ENCODE measurements around the gene PPP1CA. TPM values are rescaled to one million over a fixed set of nuclear protein-coding genes. Genes with fewer than 3 reads are reported as not detected.

PPP1CA gene
- total RNA-seq, 4 donors from 2014 or later, result 164 to 216 (median 191) TPM

- H3K4me3 ChIP-seq (replicated peaks in 1 of 3), result no peak overlapping the region
- H3K36me3 ChIP-seq, result peaks cover 1 to 4% of the 10 kb centered on the region in 2 donors
- H3K9me3 ChIP-seq, result no peaks in the 10 kb centered on the region
- peaks cover 6 to 19% of the 10 kb centered on the region in 2 donors for H3K4me1 ChIP-seq
- TF ChIP-seq POLR2A (IDR thresholded peaks at IDR 0.05), result no peak
- TF ChIP-seq, protein P1, sequence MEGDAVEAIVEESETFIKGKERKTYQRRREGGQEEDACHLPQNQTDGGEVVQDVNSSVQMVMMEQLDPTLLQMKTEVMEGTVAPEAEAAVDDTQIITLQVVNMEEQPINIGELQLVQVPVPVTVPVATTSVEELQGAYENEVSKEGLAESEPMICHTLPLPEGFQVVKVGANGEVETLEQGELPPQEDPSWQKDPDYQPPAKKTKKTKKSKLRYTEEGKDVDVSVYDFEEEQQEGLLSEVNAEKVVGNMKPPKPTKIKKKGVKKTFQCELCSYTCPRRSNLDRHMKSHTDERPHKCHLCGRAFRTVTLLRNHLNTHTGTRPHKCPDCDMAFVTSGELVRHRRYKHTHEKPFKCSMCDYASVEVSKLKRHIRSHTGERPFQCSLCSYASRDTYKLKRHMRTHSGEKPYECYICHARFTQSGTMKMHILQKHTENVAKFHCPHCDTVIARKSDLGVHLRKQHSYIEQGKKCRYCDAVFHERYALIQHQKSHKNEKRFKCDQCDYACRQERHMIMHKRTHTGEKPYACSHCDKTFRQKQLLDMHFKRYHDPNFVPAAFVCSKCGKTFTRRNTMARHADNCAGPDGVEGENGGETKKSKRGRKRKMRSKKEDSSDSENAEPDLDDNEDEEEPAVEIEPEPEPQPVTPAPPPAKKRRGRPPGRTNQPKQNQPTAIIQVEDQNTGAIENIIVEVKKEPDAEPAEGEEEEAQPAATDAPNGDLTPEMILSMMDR (IDR thresholded peaks at IDR 0.05), result no peak
- intact Hi-C loops (cut with DNase I), result no loop called here
- no peak overlapping the region for H3K27ac ChIP-seq
- WGBS, 2 donors, result 79% methylated on average over 5 of the region's 5 CpGs
- no peak for DNase-seq
- no peaks in the 10 kb centered on the region for H3K27me3 ChIP-seq
Observed at GRCh38 chr11:67445515-67445914, 43.9 kb upstream of the PPP1CA start.

DNA sequence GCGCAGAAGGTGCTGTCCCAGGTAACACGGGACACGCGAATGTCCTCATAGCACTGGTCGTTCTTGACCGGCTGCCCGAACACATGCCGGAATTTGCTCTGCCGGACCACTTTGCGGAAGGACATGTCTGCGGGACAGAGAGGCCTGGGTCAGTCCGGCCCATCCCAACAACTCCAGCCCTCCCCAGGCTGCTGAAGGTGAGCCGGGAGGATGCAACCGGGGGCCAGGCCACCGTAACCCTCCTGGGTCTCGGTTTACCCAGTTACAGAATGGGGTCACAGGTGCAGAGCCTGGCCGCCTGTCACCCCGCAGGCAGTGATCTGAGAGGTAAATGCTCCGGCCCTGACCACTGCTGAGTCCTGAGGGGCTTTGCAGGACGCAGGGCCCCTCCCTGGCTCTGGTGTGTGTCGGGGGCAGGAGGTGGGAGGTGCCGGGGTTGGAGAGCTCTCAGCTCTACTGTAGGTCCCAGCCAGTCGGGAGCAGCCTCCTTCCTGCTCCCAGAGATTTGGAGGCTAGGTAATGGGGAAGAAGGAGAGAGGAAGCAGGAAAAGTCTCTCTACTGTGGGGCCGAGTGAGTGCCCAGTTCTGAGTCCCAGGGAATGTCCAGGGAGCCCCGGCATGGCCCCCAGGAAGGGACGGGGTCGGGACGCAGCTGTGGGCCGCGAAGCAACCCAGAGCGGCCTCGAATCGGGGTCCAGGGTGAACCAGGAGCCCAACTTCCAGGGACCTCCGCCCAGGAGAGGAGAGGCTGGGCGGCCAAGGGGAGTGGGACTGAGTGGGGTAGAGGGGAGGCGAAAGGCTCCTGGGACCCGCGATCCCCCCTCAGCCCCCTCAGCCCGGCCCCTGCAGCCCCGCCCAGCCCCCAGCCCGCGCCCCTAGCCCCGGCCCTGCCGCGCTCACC, 41.1 kb upstream of the PPP1CA start:
- no peaks in the 10 kb centered on the region for H3K9me3 ChIP-seq
- peak overlapping the region; percentile 32 to 97 (median 87) for H3K4me3 ChIP-seq (replicated peaks in 1 of 3)
- 38% methylated on average over 24 to 29 of the region's 45 CpGs for WGBS, 2 donors
- no peaks in the 10 kb centered on the region for H3K27me3 ChIP-seq
- intact Hi-C loops (cut with DNase I), result no loop called here
- no peak for TF ChIP-seq POLR2A (IDR thresholded peaks at IDR 0.05)
- TF ChIP-seq, protein P1 (IDR thresholded peaks at IDR 0.05), result no peak
- peaks cover 10 to 37% of the 10 kb centered on the region in 2 donors for H3K4me1 ChIP-seq
- no peak for DNase-seq
- peaks cover 4 to 11% of the 10 kb centered on the region in 2 donors for H3K36me3 ChIP-seq
- peak overlapping the region; percentile 95 to 97 (median 96) for H3K27ac ChIP-seq

DNA sequence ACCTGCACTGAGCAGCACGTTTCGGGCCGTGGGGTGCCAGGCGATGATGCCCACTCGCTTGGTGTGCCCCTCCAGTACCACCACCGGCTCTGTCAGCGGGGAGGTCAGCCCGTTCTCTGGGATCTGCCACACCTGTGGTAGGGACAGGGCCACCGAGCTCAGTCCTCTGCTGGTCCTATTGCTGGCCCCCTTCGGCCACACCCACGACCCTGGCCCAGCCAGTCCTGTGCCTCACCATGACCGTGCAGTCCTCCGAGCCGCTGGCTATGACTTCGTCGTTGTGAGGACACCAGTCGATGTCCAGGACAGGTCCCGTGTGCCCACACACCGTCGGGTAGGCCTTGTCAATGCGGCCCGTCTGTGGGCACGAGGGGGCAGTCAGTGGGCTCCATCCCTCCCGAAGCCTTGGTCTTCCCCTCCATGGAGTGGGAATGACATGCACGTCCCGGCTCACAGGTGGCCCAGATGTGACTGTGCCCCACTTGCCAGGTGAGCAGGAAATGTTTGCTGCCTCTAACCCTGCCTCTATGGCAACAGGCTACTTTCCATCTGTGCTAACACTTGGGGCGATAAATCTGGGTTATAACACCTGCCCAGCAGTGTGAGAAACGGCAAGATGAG, 40.2 kb upstream of the PPP1CA start:
- intact Hi-C loops (cut with DNase I), result no loop called here
- Histone ChIP-seq H3K27me3 (no peaks in the 10 kb centered on the region), H3K36me3 (peaks cover 4 to 11% of the 10 kb centered on the region in 2 donors), H3K27ac (no peak overlapping the region), H3K9me3 (no peaks in the 10 kb centered on the region), H3K4me3 (replicated peaks in 1 of 3) (no peak overlapping the region), H3K4me1 (peaks cover 10 to 37% of the 10 kb centered on the region in 2 donors)
- no peak for DNase-seq
- 89 to 97% methylated on average over 12 to 13 of the region's 28 CpGs for WGBS, 2 donors
- no peak for TF ChIP-seq POLR2A (IDR thresholded peaks at IDR 0.05)
- TF ChIP-seq, protein P1 (IDR thresholded peaks at IDR 0.05), result no peak

DNA sequence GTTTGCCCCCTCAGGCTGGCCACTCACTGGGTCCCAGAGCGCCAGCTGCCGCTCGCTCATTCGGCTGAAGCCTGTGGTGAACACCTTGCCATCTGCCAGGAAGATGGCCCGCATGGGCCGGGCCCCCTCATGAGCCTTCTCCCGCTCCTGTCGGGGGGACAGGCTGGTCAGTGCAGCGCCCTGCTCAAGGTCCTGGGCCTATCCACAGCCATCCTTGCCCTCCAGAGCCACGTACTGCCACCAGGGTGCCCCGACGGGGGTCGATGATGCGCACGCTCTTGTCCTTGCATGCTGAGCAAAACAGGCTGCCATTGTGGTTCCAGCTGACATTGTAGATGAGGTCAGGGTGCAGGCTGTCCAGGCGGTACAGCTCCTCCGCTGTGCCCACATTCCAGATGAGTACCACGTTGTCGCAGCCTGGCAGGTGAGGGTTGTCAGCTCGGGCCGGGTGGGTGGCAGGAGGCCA, 39.5 kb upstream of the PPP1CA start:
- Histone ChIP-seq H3K27me3 (no peaks in the 10 kb centered on the region), H3K27ac (no peak overlapping the region), H3K4me1 (peaks cover 10 to 37% of the 10 kb centered on the region in 2 donors), H3K36me3 (peaks cover 7 to 11% of the 10 kb centered on the region in 2 donors), H3K9me3 (no peaks in the 10 kb centered on the region), H3K4me3 (replicated peaks in 1 of 3) (no peak overlapping the region)
- intact Hi-C loops (cut with DNase I), result no loop called here
- 90 to 92% methylated on average over 19 to 20 of the region's 21 CpGs for WGBS, 2 donors
- TF ChIP-seq, protein P1 (IDR thresholded peaks at IDR 0.05), result no peak
- no peak for TF ChIP-seq POLR2A (IDR thresholded peaks at IDR 0.05)
- no peak for DNase-seq

Data from thyroid gland (tissue), 4 donors.